AG04449 (cell line): ENCODE results near the gene CEP44.

Experiments
- CTCF ChIA-PET: fragments of 350-600 bp; formaldehyde crosslinking; extraction: SDS; loops from one replicate; lab custom pipeline; 2021; ENCODE audit warnings: antibody characterized with exemption; lab: Yijun Ruan, JAX
- POLR2A ChIA-PET: fragments of 400-600, 350-600 bp; formaldehyde crosslinking; extraction: SDS; loops from one replicate; lab custom pipeline; 2020; ENCODE audit warnings: antibody characterized with exemption, inconsistent platforms; lab: Yijun Ruan, JAX
- DNase-seq: peaks from one replicate; pipeline ENCODE4 v3.0.0-alpha.2; 2010; ENCODE audit warnings: low read depth, low spot score
- H3K4me3 ChIP-seq: 2 replicates; pipeline ENCODE4 v1.5.1; 2011; ENCODE audit warnings: low read depth, mild to moderate bottlenecking, control low read depth, low read length
- CTCF ChIP-seq: IDR thresholded peaks from one replicate; pipeline ENCODE4 v1.5.1; 2011; ENCODE audit warnings: mild to moderate bottlenecking, moderate library complexity, low read length, control low read depth, inconsistent platforms; ENCODE audit not compliant: insufficient read depth; ENCODE audit errors: missing control alignments

The CEP44 gene

GRCh38 chr4:174303687-174304086, 20.0 kb downstream of the CEP44 start:
- no peak overlapping the region for H3K4me3 ChIP-seq
- TF ChIP-seq CTCF = no peak
- no peak for DNase-seq
- POLR2A ChIA-PET = interaction anchor here (0.7 kb wide), 1 partner anchor 1637 kb away, joined by 3 read pairs; no protein-coding TSS in a partner anchor
- CTCF ChIA-PET = interaction anchor here (1.4 to 1.9 kb wide), 3 partner anchors 11 to 81 kb away, joined by 3 to 7 read pairs (median 4); no protein-coding TSS in a partner anchor

- no peak overlapping the region for H3K4me3 ChIP-seq
- ChIA-PET CTCF (interaction anchor here (0.9 kb wide), 1 partner anchor 14 kb away, joined by 3 read pairs; no protein-coding TSS in a partner anchor), POLR2A (no interaction called here)
- no peak for DNase-seq
- no peak for TF ChIP-seq CTCF
Measured at GRCh38 chr4:174304664-174305063, 21.0 kb downstream of the CEP44 start.

- POLR2A ChIA-PET = no interaction called here
- no peak for DNase-seq
- CTCF ChIA-PET = no interaction called here
- no peak for TF ChIP-seq CTCF
- no peak overlapping the region for H3K4me3 ChIP-seq
Measured at GRCh38 chr4:174305961-174306360, 22.2 kb downstream of the CEP44 start.

- no peak for DNase-seq
- CTCF ChIA-PET = no interaction called here
- TF ChIP-seq CTCF = no peak
- no peak overlapping the region for H3K4me3 ChIP-seq
- POLR2A ChIA-PET = no interaction called here
Measured at GRCh38 chr4:174307694-174308093, 24.0 kb downstream of the CEP44 start.

GRCh38 chr4:174312993-174313392, 29.3 kb downstream of the CEP44 start:
- ChIA-PET POLR2A (no interaction called here), CTCF (no interaction called here)
- H3K4me3 ChIP-seq = no peak overlapping the region
- no peak for DNase-seq
- no peak for TF ChIP-seq CTCF

- no peak overlapping the region for H3K4me3 ChIP-seq
- no peak for DNase-seq
- POLR2A ChIA-PET = no interaction called here
- TF ChIP-seq CTCF = no peak
- CTCF ChIA-PET = interaction anchor here (1.1 kb wide), 1 partner anchor 11 kb away, joined by 7 read pairs; no protein-coding TSS in a partner anchor
Measured at GRCh38 chr4:174314274-174314673, 30.6 kb downstream of the CEP44 start.
